Vagina (tissue), 2 donors: ENCODE measurements around the gene CTXN2.

Experiments used
- CTCF ChIP-seq, 3 experiments: fragments of 450-650 bp in 2 of 3; fragments of 200-600 bp in 1 of 3; sonication (generic) in 1 of 3; IDR thresholded peaks; one replicate each; pipeline ENCODE4 v1.5.1; 2017 to 2019; ENCODE audit warnings: antibody characterized with exemption in 3 of 3, mild to moderate bottlenecking in 2 of 3, moderate library complexity in 2 of 3
- POLR2A ChIP-seq, 2 donors: fragments of 450-650 bp; IDR thresholded peaks; one replicate each; pipeline ENCODE4 v1.6.1; 2017; ENCODE audit warnings: antibody characterized with exemption in 2 of 2, mild to moderate bottlenecking in 2 of 2, moderate library complexity in 2 of 2
- POLR2AphosphoS5 ChIP-seq, 2 donors: sonication (generic); formaldehyde crosslinking; IDR thresholded peaks; one replicate each; pipeline ENCODE4 v1.9.0; 2017; ENCODE audit warnings: antibody characterized with exemption in 2 of 2, mild to moderate bottlenecking in 2 of 2, low read depth in 1 of 2; ENCODE audit not compliant: insufficient read depth in 1 of 2

GRCh38 chr15:48175126-48175525, 16.3 kb upstream of the CTXN2 start:
- TF ChIP-seq CTCF (IDR thresholded peaks at IDR 0.05) (no peak), POLR2A (IDR thresholded peaks at IDR 0.05) (no peak), POLR2AphosphoS5 (IDR thresholded peaks at IDR 0.05; ENCODE audit: insufficient read depth in 1 of 2, low read depth in 1 of 2) (no peak)
